ENCODE measurements around the gene RNASE7. TPM values are rescaled to one million over a fixed set of nuclear protein-coding genes. Genes with fewer than 3 reads are reported as not detected.

RNASE7 gene
- total RNA-seq, 1 donor, result not detected

DNA sequence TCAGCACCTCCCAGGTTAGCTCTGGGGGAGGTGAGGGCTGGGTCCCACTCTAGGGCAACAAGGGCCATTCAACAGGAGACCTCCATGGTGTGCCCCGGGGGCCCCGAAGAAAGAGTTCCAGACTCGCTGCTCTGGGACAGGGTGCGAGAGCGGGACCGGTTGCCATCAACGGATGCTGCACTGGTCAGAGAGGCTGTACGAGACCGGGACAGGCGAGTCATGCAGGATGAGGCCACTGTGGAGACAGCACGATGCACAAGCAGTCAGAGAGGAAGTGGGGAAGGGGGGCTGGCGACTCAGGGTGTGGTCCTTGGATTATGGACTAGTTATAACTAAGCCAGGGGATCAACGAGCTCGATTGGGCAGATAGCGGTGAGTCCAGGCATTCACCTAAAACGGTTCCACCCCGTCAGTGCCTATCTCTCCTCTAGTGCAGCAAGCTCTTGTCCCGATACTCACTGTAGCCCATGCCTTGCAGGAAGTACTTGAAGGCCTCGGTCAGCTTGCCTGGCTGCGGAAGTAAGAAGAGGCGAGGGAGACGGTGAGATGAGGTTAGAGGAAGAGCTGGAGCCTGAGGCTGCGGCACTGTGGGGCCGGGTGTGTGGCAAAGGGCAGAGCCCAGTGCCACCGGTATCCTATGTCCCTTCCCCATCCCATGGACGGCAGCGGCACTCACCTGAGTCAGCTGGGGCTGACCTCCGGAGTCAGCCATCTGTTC lies 24.5 kb upstream of the RNASE7 start:
- H3K27me3 ChIP-seq (ENCODE audit: insufficient read depth, low read length), result peaks cover 5% of the 10 kb centered on the region
- peaks cover 25% of the 10 kb centered on the region for H3K4me1 ChIP-seq (ENCODE audit: insufficient read depth, low read length)
- no peaks in the 10 kb centered on the region for H3K9me3 ChIP-seq (ENCODE audit: low read depth, low read length)
- H3K4me3 ChIP-seq (ENCODE audit: low read length), result no peak overlapping the region

- no peak overlapping the region for H3K4me3 ChIP-seq (ENCODE audit: low read length)
- H3K4me1 ChIP-seq (ENCODE audit: insufficient read depth, low read length), result peaks cover 29% of the 10 kb centered on the region
- H3K27me3 ChIP-seq (ENCODE audit: insufficient read depth, low read length), result peaks cover under 1% of the 10 kb centered on the region
- H3K9me3 ChIP-seq (ENCODE audit: low read depth, low read length), result no peaks in the 10 kb centered on the region
Measured at GRCh38 chr14:21018286-21018685, 23.9 kb upstream of the RNASE7 start.

- Histone ChIP-seq H3K4me1 (ENCODE audit: insufficient read depth, low read length) (peaks cover 34% of the 10 kb centered on the region), H3K27me3 (ENCODE audit: insufficient read depth, low read length) (peaks cover 2% of the 10 kb centered on the region), H3K4me3 (ENCODE audit: low read length) (no peak overlapping the region), H3K9me3 (ENCODE audit: low read depth, low read length) (no peaks in the 10 kb centered on the region)
Measured at GRCh38 chr14:21018781-21019180, 23.4 kb upstream of the RNASE7 start.

- peaks cover 40% of the 10 kb centered on the region for H3K4me1 ChIP-seq (ENCODE audit: insufficient read depth, low read length)
- no peak overlapping the region for H3K4me3 ChIP-seq (ENCODE audit: low read length)
- H3K9me3 ChIP-seq (ENCODE audit: low read depth, low read length), result no peaks in the 10 kb centered on the region
- peaks cover 7% of the 10 kb centered on the region for H3K27me3 ChIP-seq (ENCODE audit: insufficient read depth, low read length)
Measured at GRCh38 chr14:21019366-21019765, 22.8 kb upstream of the RNASE7 start.

- no peak overlapping the region for H3K4me3 ChIP-seq (ENCODE audit: low read length)
- peaks cover 33% of the 10 kb centered on the region for H3K4me1 ChIP-seq (ENCODE audit: insufficient read depth, low read length)
- H3K27me3 ChIP-seq (ENCODE audit: insufficient read depth, low read length), result peaks cover 11% of the 10 kb centered on the region
- H3K9me3 ChIP-seq (ENCODE audit: low read depth, low read length), result no peaks in the 10 kb centered on the region
Measured at GRCh38 chr14:21020977-21021545, 21.1 kb upstream of the RNASE7 start.

DNA sequence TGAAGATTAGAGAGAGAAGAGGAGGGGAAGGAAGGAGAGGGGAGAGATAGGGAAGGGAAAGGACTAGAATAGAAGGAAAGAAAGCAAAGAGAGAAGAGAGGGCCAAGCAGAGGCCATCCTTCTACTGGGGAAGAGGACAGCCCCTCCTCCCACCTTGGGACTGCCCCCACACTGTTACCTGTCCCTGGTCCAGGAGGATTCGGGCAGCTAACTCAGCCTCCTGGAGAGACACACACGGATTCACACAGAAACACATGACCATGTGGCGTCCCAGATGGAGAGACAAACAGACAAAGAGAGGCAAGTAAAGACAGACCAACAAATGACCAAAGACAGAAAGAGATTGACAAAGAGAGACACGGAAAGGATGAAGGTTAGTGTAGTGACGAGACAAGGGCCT lies 19.5 kb upstream of the RNASE7 start:
- Histone ChIP-seq H3K4me3 (ENCODE audit: low read length) (no peak overlapping the region), H3K4me1 (ENCODE audit: insufficient read depth, low read length) (peaks cover 21% of the 10 kb centered on the region), H3K9me3 (ENCODE audit: low read depth, low read length) (no peaks in the 10 kb centered on the region), H3K27me3 (ENCODE audit: insufficient read depth, low read length) (peaks cover 11% of the 10 kb centered on the region)

GRCh38 chr14:21023174-21023573 lies 19.0 kb upstream of the RNASE7 start:
- H3K4me1 ChIP-seq (ENCODE audit: insufficient read depth, low read length), result peaks cover 21% of the 10 kb centered on the region
- no peaks in the 10 kb centered on the region for H3K9me3 ChIP-seq (ENCODE audit: low read depth, low read length)
- H3K4me3 ChIP-seq (ENCODE audit: low read length), result no peak overlapping the region

GRCh38 chr14:21023817-21024584 lies 18.2 kb upstream of the RNASE7 start:
- Histone ChIP-seq H3K27me3 (ENCODE audit: insufficient read depth, low read length) (peaks cover 11% of the 10 kb centered on the region), H3K4me3 (ENCODE audit: low read length) (peak overlapping the region; percentile 47), H3K4me1 (ENCODE audit: insufficient read depth, low read length) (peaks cover 21% of the 10 kb centered on the region), H3K9me3 (ENCODE audit: low read depth, low read length) (no peaks in the 10 kb centered on the region)

More at GRCh38 chr14:21023174-21023573, 19.0 kb upstream of the RNASE7 start:
- H3K27me3 ChIP-seq (ENCODE audit: insufficient read depth, low read length), result peaks cover 11% of the 10 kb centered on the region

- Histone ChIP-seq H3K9me3 (ENCODE audit: low read depth, low read length) (no peaks in the 10 kb centered on the region), H3K4me1 (ENCODE audit: insufficient read depth, low read length) (peaks cover 21% of the 10 kb centered on the region), H3K27me3 (ENCODE audit: insufficient read depth, low read length) (peaks cover 11% of the 10 kb centered on the region), H3K4me3 (ENCODE audit: low read length) (peak within 1 kb of the TSS; percentile 47)
Measured at GRCh38 chr14:21024585-21025370, 17.4 kb upstream of the RNASE7 start, which contains the start of gene NDRG2. TSS of gene NDRG2 (minus strand) at chr14:21025061. CDS start at chr14:21023315, 1,746 bp downstream.

- Histone ChIP-seq H3K4me1 (ENCODE audit: insufficient read depth, low read length) (peaks cover 21% of the 10 kb centered on the region), H3K4me3 (ENCODE audit: low read length) (peak overlapping the region; percentile 34), H3K27me3 (ENCODE audit: insufficient read depth, low read length) (peaks cover 11% of the 10 kb centered on the region), H3K9me3 (ENCODE audit: low read depth, low read length) (no peaks in the 10 kb centered on the region)
Measured at GRCh38 chr14:21025371-21026273, 16.5 kb upstream of the RNASE7 start.

DNA sequence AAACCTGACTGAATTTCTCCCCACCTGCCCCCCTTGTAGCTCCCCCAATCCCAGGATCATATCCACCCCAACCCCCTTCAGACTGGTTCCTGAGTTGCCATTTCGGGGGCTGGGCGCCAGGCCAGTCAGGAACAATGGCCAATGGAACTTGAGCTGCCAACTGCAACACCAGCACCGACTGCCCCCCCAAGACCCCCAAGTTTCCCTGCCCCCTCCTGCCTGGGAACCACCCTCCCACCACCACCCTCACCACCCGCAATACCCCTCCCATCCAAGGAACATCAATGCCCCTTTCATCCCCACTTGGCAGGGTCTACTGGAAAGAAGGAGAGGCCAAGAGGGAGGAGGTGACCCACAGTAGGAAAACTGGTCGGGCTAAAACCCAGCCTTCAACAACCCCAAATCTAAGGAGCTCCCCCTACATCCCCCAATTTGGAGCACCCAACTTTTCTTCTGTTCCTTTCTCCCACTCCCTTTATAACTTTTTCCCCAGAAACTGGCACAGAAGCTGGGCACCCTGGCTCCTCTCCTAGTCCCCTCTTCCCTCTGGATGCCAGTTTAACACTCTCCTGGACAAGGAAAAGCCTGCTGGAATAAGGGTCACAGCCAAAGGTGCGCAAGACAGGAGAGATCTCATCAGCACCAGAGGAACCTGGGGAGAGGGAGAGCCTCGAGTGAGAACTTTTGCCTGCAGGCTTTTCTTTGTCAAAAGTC lies 15.7 kb upstream of the RNASE7 start:
- H3K27me3 ChIP-seq (ENCODE audit: insufficient read depth, low read length), result peaks cover 11% of the 10 kb centered on the region
- no peaks in the 10 kb centered on the region for H3K9me3 ChIP-seq (ENCODE audit: low read depth, low read length)
- peaks cover 21% of the 10 kb centered on the region for H3K4me1 ChIP-seq (ENCODE audit: insufficient read depth, low read length)
- no peak overlapping the region for H3K4me3 ChIP-seq (ENCODE audit: low read length)

DNA sequence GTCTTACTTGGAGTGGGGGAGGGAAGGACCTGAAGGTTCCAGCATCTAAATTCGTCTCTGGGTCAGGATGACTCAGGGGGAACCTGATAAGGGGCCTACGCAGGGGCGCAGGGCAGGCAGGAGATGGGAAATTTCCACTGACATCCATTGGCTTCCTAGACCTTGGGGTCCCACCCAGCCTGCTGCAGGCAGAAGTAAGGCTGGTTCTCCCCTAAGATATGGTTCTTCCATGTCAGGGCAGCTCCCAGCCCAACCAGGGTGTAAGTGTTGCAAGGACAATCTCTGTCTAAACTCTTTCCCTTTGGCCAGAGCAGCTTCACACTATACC lies 15.2 kb upstream of the RNASE7 start:
- H3K4me1 ChIP-seq (ENCODE audit: insufficient read depth, low read length), result peaks cover 21% of the 10 kb centered on the region
- peaks cover 11% of the 10 kb centered on the region for H3K27me3 ChIP-seq (ENCODE audit: insufficient read depth, low read length)
- H3K4me3 ChIP-seq (ENCODE audit: low read length), result no peak overlapping the region
- H3K9me3 ChIP-seq (ENCODE audit: low read depth, low read length), result no peaks in the 10 kb centered on the region

- H3K4me3 ChIP-seq (ENCODE audit: low read length), result no peak within 1 kb of the TSS
Measured at GRCh38 chr14:21029917-21030316, 12.2 kb upstream of the RNASE7 start, which contains the start of gene TPPP2. TSS of gene TPPP2 (plus strand) at chr14:21030217. CDS start at chr14:21030582, 365 bp downstream.

More at GRCh38 chr14:21029917-21030316, 12.2 kb upstream of the RNASE7 start, which contains the start of gene TPPP2:
- H3K27me3 ChIP-seq (ENCODE audit: insufficient read depth, low read length), result no peaks in the 10 kb centered on the region
- peaks cover 3% of the 10 kb centered on the region for H3K4me1 ChIP-seq (ENCODE audit: insufficient read depth, low read length)
- no peaks in the 10 kb centered on the region for H3K9me3 ChIP-seq (ENCODE audit: low read depth, low read length)
